GM12892 (cell line): ENCODE results near the gene IL17RA.

Experiments used
- POLR2A ChIP-seq: IDR thresholded peaks from 2 replicates; pipeline ENCODE4 v1.6.1; 2011; ENCODE audit warnings: low read depth, low read length, control low read depth
- POLR2AphosphoS5 ChIP-seq: IDR thresholded peaks from 2 replicates; pipeline ENCODE4 v1.6.1; 2011; ENCODE audit warnings: low read depth, low read length, control low read depth
- TAF1 ChIP-seq: IDR thresholded peaks from 2 replicates; pipeline ENCODE4 v1.6.1; 2011; ENCODE audit warnings: low read depth, mild to moderate bottlenecking, control low read depth, low read length, borderline replicate concordance

- TF ChIP-seq POLR2AphosphoS5: no peak
- no peak for TF ChIP-seq POLR2A
- TF ChIP-seq TAF1: no peak
Measured at GRCh38 chr22:17115945-17116565, 31.3 kb downstream of the IL17RA start.
